ENCODE measurements around the gene PDE7B.

Gene PDE7B

DNA sequence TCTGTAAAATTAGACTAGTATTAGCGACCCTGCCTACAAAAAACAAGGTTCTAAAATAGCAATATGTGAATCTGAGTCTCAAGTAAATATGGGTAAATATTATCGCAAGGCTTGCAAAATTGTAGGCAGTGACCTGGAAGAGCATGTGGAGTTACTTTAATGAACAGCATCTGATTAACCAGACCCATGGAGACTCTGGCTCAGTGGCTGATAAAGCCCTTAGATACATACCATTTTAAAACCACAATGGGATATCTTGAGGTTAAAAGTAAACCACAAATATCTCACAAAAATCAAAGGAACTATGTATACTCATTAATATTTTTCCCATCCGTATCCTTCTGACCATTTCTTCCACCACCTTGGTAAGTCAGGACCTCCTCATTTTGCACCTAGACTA, 211.6 kb downstream of the PDE7B start:
- in situ Hi-C loops (cut with MboI; ENCODE audit: low sequenced_read_pairs) = no loop called here

DNA sequence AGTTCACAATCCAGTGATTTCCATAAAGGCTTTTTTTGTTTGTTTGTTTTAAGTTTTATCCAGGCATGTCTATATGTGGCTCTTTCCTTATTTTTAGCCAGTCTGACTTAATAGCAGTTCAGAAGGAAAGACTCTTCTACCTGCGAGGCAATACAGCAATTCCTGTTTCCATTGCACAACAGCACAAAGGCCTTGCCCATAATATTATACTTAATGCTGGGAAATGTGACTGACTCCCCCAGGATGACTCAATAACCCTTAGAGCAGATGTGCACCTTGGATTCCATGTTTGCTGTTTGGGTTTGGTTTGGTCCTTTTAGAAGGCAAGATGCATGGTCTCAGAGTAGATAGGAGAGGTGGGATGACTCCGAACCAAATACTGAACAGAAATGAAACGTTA, 214.5 kb downstream of the PDE7B start:
- in situ Hi-C loops (cut with MboI; ENCODE audit: low sequenced_read_pairs) = no loop called here

DNA sequence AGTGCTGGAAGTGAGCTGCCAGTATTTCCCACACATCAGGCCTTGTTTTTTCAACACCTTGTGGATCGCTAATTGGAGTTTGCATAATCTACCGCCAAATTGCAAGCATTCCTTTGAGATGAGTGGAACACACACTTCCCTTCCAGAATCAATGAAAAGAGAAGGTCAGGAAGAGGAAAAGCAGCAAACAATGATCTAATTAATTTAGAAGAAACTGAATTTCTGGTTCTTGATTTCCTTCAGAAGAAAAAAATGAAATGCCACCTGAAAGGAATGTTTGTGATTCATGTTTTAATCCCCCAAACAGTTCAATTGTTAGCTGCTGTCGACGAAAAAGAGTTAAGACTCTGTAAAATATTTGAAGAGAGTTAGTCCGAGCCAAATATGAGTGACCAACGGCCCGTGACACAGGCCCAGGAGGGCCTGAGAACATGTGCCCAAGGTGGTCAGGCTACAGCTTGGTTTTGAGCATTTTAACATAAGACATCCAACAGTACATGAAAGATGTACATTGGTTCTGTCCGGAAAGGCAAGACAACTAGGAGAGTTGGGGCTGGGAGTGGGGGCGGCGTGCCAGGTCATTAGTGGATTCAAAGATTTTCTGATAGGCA, 216.3 kb downstream of the PDE7B start:
- in situ Hi-C loops (cut with MboI; ENCODE audit: low sequenced_read_pairs) = no loop called here

DNA sequence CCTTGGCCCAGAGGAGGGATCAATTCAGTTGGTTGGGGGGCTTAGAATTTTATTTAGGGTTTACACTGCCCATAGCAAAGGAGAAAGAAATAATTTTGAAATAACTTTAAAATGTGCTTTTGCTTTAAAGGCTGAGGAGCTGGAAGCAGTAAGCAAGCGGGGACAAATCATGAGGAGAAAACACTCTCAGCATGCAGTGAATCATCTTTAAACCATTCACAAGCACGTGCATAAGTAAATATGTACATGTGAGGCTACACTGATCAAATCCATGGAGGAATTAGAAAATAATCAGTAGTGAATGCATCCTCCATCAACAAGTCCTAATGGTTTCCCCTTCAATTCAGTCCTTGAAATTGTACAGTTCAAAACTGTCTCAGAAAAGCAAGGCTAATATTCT, 217.6 kb downstream of the PDE7B start:
- in situ Hi-C loops (cut with MboI; ENCODE audit: low sequenced_read_pairs) = no loop called here

DNA sequence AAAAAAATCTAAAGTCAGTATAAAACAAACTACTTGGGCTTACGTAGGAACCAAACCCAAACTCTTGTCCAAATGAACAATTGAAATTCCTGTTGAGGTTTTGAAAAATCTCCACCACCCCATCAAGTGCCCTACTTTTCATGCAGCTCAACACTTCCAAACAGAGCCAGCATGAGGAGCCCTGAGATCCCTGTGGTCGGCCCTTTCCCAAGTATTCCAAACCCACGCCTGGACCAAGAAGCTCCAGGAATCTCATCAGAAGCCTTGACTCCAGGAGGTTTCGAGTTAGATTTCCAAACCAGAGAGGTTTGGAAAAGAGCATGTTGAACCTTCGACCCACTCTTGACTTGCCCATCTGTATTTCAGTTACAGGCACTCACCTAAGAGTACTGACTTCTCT, 219.3 kb downstream of the PDE7B start:
- in situ Hi-C loops (cut with MboI; ENCODE audit: low sequenced_read_pairs) = no loop called here

DNA sequence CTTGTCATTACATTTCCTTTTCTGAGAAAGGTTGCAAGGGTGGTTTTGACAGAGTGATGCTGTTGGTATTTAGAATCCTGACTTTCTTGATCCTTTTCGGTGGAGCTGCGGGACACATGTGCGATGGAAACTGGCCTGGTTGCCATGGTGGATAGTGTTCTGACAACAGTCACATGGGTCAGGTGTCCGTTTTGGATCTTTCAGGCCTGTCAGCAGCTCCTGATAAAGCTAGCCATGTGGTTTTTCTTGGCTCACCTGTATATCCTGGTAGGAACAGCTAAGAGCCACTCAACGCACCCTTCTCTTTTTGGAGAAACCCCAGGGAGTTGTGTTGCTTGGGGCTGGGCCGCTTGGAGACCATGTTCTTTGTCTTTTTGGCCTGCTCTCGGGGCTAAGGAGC, 221.2 kb downstream of the PDE7B start:
- in situ Hi-C loops (cut with MboI; ENCODE audit: low sequenced_read_pairs) = no loop called here

DNA sequence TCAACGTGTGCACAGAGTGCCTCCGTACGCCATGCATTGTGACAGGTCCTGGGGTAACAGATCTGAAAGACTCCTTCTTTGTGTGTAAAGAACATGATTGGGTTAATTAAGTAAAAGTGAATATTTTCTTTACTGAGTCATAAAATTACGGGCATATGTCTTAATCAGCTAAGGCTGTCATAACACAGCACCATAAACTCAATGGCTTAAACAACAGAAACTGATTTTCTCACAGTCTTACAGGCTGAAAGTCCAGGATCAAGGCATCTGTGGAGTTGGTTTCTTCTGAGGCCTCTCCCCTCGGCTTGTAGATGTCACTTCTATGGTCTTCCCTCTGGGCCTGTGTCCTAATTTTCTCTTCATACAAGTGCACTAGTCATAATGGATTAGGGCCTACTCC, 221.7 kb downstream of the PDE7B start:
- in situ Hi-C loops (cut with MboI; ENCODE audit: low sequenced_read_pairs) = no loop called here

DNA sequence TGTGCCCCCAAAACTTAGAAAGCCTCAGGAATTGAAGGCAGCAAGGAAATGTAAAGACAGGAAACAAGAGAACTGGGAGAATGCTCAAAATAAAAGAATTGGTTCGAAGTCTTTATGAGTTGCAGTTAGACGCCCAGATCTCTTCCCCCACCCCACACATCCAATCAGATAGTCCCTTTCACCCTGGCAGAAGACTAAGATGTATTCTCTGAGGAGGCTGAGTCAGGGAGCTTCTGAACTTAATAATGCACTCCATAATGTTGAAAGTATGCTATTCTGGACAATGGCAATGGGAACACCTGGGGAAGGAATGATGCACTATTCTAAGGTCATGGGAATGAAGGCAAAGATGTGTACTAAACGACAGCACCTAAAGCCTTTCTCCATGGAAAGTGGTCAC, 225.0 kb downstream of the PDE7B start:
- in situ Hi-C loops (cut with MboI; ENCODE audit: low sequenced_read_pairs) = no loop called here

DNA sequence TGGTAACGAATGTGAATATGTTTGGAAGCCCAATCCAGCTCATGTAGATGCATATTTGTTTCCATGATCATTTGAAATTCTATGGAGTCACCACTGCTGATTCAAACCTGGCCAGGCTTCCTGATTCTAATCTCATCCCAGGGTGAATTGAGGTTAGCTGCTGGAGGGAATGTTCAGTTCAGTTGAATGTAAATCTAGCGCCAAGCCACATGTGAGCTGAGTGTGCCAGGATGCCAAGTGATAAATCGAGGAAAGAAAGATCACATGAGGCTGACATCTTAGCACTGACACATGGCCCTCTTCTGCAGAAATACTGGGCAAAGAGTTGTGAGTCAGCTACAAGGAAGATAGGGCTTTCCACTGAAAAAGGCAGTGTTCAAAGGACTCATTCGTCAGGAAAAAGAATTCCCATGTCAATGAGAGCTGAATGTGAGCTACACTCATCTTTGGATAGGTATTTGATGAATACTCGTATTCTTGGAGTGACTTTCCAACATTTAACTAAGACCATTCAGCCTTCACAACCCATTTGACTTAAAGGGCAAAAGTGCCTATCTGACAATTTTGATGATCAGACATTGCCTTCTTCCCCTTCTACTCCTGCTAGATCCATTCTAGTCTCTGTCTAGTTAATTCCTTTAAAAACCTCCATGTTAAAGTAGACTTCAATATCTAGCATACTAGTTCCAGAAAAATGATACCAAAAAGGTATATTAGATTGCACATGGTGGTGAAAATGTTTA, 226.5 kb downstream of the PDE7B start:
- in situ Hi-C loops (cut with MboI; ENCODE audit: low sequenced_read_pairs) = no loop called here

DNA sequence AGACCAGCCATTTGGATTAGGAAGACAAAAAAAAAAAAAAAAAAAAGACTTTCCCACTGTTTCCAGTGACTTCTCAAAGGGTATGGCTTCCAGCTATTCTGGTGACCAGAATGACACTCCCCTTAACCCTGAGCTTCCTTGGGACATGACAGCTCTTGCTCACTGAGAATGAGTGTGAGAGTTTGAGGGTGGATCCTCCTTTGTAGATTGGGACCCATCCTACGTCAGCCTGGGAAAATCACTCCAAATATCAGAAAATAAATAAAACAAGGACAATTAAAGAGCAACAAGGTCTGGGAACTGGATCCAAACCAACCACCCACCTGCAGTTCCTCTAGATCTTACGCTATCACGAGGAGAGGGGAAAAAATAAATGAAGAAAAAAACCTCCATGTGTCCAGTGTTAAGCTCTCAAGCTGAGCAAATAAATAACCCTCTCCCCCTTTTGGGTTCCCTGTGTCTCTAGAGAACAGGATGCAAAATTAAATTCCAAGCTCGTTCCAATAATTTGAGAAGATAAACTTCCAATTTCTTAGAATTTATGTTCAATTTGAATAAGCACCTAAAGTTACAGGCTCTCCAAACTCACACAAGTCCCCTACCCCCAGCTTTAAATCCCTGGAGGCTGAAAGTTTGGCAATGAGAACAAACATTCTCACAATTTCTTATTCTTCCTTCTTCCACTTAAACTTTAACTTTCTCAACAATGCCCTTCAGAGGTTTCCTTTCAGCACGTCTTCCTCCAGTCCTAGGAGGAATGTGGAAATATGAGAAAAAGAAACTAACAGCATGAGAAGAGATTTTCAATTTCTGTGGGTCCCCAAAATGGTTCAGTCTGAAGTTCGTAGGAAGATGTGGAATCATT, 228.4 kb downstream of the PDE7B start:
- in situ Hi-C loops (cut with MboI; ENCODE audit: low sequenced_read_pairs) = no loop called here

DNA sequence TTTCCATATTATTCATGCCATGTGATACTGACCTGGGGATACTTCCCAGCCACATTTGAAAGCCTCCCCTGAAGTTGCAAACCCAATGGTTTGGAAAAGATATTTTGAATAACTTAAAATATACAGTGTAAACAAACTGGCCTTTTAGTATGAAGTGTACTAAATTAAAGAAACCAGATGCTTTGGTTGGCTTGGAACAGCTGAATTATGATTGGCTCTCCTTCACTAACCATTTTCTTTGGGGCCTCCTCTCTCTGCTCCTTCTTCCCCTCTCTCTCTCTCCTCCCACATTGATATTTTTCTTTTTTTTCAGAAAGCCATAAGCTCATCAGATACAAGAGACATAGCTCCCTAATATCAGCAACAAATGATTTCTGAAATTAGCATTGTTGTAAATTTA, 232.0 kb downstream of the PDE7B start:
- in situ Hi-C loops (cut with MboI; ENCODE audit: low sequenced_read_pairs) = no loop called here

DNA sequence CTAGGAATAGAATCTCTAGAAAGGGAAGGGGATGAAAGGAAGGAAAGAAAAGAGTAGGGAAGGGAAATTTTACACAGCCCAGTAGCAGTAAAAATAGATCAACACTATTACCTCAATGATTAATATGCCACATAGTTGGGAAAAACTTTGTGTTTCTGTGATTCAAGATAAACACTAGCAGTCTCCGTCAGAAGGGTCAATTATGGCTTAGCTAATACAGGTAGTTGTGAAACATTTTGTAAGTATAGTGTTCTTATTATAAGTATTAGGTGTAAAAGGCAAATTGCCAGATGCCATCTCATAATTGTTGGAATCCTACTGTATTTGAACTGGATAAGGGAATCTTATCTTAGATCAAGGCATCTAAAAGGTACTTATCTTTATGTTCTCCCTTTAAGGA, 232.9 kb downstream of the PDE7B start:
- in situ Hi-C loops (cut with MboI; ENCODE audit: low sequenced_read_pairs) = no loop called here

DNA sequence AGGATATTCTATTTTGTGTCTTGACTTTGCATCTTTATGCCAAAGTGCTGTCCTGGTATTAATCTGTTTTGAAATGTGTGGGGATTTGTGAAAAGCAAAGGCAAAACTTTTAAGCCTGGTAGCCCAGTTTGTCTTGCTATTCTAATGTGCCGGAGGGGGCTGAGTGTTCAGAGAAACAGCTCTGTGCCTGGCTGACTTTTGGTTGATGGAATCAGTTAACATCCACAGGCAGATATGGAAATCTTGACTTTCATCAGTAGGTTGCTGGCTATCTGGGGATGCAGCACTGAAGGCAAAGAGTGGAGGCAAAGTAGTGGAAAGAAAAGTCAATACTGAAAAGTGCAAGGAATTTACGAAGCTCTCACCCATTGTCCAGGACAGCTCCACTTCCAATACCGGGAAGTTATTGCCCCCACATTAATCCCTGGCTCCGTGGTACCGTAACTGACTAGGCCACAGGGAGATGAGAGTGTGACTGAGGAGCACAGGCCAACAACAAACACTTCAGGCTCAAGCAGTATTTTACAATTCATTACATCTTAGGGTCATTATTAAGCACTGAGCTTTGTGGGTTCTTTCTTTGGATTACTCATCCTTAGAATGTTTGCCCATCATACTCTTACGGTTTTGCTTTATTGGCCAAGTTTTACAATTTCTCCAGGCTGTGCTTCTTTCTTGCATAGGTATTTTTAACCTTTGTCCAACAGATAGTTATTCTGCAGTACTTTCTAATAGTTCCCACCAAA, 234.0 kb downstream of the PDE7B start:
- in situ Hi-C loops (cut with MboI; ENCODE audit: low sequenced_read_pairs) = no loop called here

DNA sequence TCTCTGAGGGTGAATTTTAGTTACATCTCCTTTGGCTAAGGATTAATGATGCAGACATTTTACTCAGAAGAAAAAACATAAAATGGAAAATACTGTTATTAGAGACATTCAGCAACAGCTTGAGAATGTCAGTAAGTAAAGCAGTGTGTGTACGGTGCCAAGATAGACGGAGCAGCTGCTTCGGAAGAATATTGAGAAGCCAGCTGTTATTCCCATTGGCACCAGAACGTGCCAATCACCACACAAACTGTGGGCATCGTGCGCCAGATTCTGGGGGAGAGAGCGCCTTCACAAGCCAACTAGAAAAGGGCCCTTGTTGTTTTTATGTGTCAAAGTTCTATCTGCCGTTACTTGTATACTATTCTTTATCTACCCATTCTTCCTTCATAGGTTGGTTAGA, 235.2 kb downstream of the PDE7B start:
- in situ Hi-C loops (cut with MboI; ENCODE audit: low sequenced_read_pairs) = no loop called here

DNA sequence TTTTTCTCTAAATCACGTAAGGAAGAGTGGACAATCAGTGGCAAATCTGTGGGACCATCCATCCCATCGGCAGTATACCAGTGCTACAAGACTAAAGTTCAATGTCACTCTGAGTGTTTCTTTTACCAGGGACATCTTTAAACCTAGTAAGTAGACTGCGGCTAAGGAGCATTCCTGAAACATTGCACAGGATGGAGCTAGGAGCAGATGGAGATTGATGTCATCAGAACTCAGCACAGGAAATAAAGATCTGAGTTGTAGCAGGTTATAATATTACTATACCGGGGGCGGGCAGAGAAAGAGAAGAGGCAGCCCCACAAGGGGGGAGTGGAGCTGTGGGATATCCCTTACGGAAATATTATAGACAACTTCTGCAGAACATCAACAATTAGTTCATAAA, 236.5 kb downstream of the PDE7B start:
- in situ Hi-C loops (cut with MboI; ENCODE audit: low sequenced_read_pairs) = no loop called here

DNA sequence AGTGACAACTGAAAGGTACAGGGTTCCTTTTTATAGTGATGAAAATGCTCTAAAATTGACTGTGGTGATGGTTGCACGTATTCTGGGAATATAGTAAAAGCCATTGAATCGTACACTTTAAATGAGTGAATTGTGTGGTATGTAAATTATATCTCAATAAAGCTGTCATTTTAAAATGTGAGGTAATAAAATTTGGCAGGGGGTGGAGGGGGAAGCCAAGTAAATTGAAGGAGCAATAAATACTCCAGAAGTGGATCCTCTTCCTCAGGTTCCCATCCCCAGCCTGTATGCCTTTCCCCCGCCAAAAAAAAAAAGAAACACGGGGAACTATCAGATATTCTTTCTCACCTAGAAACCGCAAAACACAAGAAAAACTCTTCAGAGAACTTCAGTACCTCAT, 237.2 kb downstream of the PDE7B start:
- in situ Hi-C loops (cut with MboI; ENCODE audit: low sequenced_read_pairs) = no loop called here

DNA sequence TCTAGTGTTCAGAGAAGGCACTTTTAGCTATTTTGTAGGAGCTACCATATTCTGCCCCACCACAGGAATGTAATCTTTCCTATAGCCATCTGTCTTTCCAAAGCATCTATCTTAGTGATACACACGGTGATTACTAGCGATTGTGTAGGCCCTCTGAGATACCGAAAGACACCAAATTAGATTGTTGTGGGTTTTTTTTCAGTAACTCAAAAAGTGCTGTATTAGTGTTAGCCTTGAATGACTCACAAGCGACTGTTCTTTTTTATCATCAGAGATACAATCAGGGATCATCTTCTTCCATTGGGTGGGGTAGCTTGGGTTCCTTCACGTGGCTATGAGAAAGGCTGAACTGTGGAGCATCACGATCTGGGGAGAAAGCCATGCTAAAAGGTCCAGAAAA, 238.4 kb downstream of the PDE7B start:
- in situ Hi-C loops (cut with MboI; ENCODE audit: low sequenced_read_pairs) = no loop called here

DNA sequence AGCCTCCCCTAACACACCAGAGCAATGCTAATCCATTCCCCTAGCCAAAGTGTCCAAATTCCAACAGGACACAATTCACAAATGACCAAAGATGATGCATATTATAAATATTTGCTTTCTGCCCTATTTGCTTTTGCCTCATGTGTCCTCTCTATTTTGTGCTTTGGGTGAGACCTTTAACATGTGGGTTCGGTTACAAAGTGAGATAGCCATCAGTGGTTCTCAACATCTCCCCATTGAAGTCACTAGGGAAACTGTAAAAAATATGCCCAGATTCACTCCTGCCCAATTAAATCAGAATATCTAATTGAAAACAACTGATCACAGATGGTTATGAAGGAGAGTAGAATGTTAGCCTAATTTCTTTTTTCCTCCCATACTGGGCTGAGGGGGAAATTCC, 239.4 kb downstream of the PDE7B start:
- in situ Hi-C loops (cut with MboI; ENCODE audit: low sequenced_read_pairs) = no loop called here

DNA sequence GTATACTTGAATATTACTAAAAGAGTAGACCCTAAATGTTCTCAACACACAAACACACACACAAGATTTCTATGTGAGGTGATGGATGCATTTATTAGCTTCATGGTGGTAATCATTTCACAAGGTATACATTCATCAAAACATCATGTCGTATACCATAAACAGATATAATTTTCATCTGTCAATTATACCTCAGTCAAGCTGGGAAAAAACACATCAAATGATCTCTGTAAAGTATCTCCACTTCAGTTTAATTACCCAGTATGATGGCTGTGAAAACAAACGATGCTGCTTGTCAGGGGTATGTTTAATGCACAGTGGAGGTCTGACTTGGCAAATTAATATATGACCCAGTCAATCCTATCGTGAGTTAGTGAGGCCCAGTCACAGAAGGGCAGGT, 241.4 kb downstream of the PDE7B start:
- in situ Hi-C loops (cut with MboI; ENCODE audit: low sequenced_read_pairs) = no loop called here

DNA sequence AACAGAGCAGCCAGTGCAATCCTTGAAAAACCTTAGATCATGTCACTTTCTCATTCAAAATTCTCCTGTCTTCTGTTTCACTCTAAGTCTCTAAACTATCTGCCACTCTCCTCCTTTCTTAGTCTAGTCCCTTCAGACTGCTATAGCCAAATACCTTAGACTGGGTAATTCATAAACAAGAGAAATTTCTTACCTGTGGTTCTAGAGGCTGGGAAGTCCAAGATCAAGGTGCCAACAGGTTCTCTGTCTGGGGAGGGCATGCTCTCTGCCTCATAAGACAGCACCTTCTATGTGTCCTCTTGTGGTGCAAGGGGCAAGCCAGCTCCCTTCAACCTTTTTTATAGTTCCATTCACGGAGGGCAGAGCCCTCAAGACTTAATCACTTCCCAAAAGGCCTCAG, 242.3 kb downstream of the PDE7B start:
- in situ Hi-C loops (cut with MboI; ENCODE audit: low sequenced_read_pairs) = no loop called here

DNA sequence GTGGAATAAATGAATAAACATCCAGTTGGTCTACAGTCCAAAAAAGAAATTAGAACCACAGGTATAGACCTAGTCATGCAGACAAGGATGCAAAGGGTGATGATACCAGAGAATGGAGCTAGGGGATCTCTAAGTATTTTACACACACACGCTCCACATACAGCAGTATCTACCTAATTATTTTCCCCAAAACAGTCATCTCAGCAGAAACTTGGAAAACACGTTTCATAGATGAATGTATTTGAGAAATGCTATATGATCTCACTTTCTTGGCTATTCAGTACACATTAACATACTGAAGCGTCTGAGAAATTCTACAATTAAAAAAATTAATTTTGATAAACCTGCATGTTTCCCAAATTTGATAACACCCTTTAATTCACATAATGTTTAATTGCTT, 243.3 kb downstream of the PDE7B start:
- in situ Hi-C loops (cut with MboI; ENCODE audit: low sequenced_read_pairs) = no loop called here

All from hTERT RPE-1 (cell line).